ENCODE results near the gene SYNGAP1. TPM values are rescaled to one million over a fixed set of nuclear protein-coding genes. Genes with fewer than 3 reads are reported as not detected.

SYNGAP1 gene
- total RNA-seq, 3 donors from 2014 or later (not counting 1 experiment from before 2014, with no cell fraction given), result 43.5 to 61.6 (median 55.8) TPM

DNA sequence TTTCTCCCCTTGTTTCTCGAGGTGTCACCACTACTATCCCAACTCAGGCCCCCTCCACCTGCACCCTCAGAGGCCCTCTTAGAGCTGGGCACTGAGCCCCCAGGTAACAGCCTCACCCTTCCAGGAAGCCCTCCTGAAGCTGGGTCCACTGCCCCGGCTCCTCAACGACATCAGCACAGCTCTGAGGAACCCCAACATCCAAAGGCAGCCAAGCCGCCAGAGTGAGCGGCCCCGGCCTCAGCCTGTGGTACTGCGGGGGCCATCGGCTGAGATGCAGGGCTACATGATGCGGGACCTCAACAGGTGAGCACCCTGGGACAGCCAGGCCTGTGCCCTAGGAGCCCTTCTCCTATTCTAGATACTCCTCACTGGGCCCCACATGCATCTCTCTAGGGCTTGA lies 21.6 kb downstream of the SYNGAP1 start:
- no peak overlapping the region for H3K27ac Mint-ChIP-seq
- ATAC-seq, result no peak
- no peaks in the 10 kb centered on the region for H3K9me3 Mint-ChIP-seq
- WGBS (ENCODE audit: insufficient coverage), result 95% methylated on average over 9 of the region's 9 CpGs
- DNase-seq, result no peak
- TF ChIP-seq, protein P1, sequence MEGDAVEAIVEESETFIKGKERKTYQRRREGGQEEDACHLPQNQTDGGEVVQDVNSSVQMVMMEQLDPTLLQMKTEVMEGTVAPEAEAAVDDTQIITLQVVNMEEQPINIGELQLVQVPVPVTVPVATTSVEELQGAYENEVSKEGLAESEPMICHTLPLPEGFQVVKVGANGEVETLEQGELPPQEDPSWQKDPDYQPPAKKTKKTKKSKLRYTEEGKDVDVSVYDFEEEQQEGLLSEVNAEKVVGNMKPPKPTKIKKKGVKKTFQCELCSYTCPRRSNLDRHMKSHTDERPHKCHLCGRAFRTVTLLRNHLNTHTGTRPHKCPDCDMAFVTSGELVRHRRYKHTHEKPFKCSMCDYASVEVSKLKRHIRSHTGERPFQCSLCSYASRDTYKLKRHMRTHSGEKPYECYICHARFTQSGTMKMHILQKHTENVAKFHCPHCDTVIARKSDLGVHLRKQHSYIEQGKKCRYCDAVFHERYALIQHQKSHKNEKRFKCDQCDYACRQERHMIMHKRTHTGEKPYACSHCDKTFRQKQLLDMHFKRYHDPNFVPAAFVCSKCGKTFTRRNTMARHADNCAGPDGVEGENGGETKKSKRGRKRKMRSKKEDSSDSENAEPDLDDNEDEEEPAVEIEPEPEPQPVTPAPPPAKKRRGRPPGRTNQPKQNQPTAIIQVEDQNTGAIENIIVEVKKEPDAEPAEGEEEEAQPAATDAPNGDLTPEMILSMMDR (IDR thresholded peaks at IDR 0.05), result no peak
- peaks cover 7% of the 10 kb centered on the region for H3K36me3 Mint-ChIP-seq
- Histone ChIP-seq H3K4me1 (ENCODE audit: control insufficient read depth, insufficient read depth, low read length) (no peaks in the 10 kb centered on the region), H3K27ac (ENCODE audit: low read length) (no peak overlapping the region), H3K36me3 (ENCODE audit: control insufficient read depth, insufficient read depth, low read length) (peaks cover 37% of the 10 kb centered on the region), H3K9me3 (ENCODE audit: control insufficient read depth, insufficient read depth, low read length) (no peaks in the 10 kb centered on the region), H3K4me3 (ENCODE audit: low read length) (no peak overlapping the region), H3K27me3 (ENCODE audit: control insufficient read depth, insufficient read depth, low read length) (no peaks in the 10 kb centered on the region)
- no peaks in the 10 kb centered on the region for H3K27me3 Mint-ChIP-seq (ENCODE audit: low read depth in 2 of 2)
- intact Hi-C loops (cut with micrococcal nuclease), result no loop called here
- no peak overlapping the region for H3K4me3 Mint-ChIP-seq
- peaks cover 0 to 5% of the 10 kb centered on the region in 2 donors for H3K4me1 Mint-ChIP-seq

GRCh38 chr6:33442283-33442682 lies 22.4 kb downstream of the SYNGAP1 start:
- H3K27ac Mint-ChIP-seq, result no peak overlapping the region
- Histone ChIP-seq H3K27ac (ENCODE audit: low read length) (no peak overlapping the region), H3K9me3 (ENCODE audit: control insufficient read depth, insufficient read depth, low read length) (no peaks in the 10 kb centered on the region), H3K4me3 (ENCODE audit: low read length) (no peak overlapping the region), H3K27me3 (ENCODE audit: control insufficient read depth, insufficient read depth, low read length) (no peaks in the 10 kb centered on the region), H3K36me3 (ENCODE audit: control insufficient read depth, insufficient read depth, low read length) (peaks cover 32% of the 10 kb centered on the region), H3K4me1 (ENCODE audit: control insufficient read depth, insufficient read depth, low read length) (no peaks in the 10 kb centered on the region)
- no peak overlapping the region for H3K4me3 Mint-ChIP-seq
- ATAC-seq, result no peak
- WGBS (ENCODE audit: insufficient coverage), result 95% methylated on average over 8 of the region's 8 CpGs
- peaks cover 5% of the 10 kb centered on the region for H3K36me3 Mint-ChIP-seq
- no peaks in the 10 kb centered on the region for H3K9me3 Mint-ChIP-seq
- intact Hi-C loops (cut with micrococcal nuclease), result no loop called here
- DNase-seq, result no peak
- TF ChIP-seq, protein P1 (IDR thresholded peaks at IDR 0.05), result no peak
- H3K27me3 Mint-ChIP-seq (ENCODE audit: low read depth in 2 of 2), result no peaks in the 10 kb centered on the region
- H3K4me1 Mint-ChIP-seq, result peaks cover 0 to 6% of the 10 kb centered on the region in 2 donors

DNA sequence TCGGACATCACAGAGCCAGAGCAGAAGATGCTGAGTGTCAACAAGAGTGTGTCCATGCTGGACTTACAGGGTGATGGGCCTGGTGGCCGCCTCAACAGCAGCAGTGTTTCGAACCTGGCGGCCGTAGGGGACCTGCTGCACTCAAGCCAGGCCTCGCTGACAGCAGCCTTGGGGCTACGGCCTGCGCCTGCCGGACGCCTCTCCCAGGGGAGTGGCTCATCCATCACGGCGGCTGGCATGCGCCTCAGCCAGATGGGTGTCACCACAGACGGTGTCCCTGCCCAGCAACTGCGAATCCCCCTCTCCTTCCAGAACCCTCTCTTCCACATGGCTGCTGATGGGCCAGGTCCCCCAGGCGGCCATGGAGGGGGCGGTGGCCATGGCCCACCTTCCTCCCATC lies 23.2 kb downstream of the SYNGAP1 start:
- Mint-ChIP-seq H3K36me3 (no peaks in the 10 kb centered on the region), H3K27me3 (ENCODE audit: low read depth in 2 of 2) (no peaks in the 10 kb centered on the region), H3K4me3 (no peak overlapping the region), H3K27ac (no peak overlapping the region), H3K9me3 (no peaks in the 10 kb centered on the region), H3K4me1 (peaks cover 0 to 13% of the 10 kb centered on the region in 2 donors)
- Histone ChIP-seq H3K4me1 (ENCODE audit: control insufficient read depth, insufficient read depth, low read length) (no peaks in the 10 kb centered on the region), H3K27ac (ENCODE audit: low read length) (no peak overlapping the region), H3K27me3 (ENCODE audit: control insufficient read depth, insufficient read depth, low read length) (no peaks in the 10 kb centered on the region), H3K9me3 (ENCODE audit: control insufficient read depth, insufficient read depth, low read length) (no peaks in the 10 kb centered on the region), H3K4me3 (ENCODE audit: low read length) (no peak overlapping the region), H3K36me3 (ENCODE audit: control insufficient read depth, insufficient read depth, low read length) (peaks cover 26% of the 10 kb centered on the region)
- intact Hi-C loops (cut with micrococcal nuclease), result no loop called here
- DNase-seq, result no peak
- TF ChIP-seq, protein P1 (IDR thresholded peaks at IDR 0.05), result no peak
- 96% methylated on average over 17 of the region's 17 CpGs for WGBS (ENCODE audit: insufficient coverage)
- no peak for ATAC-seq
